ENCODE data around the gene PRICKLE1.

Gene PRICKLE1

DNA sequence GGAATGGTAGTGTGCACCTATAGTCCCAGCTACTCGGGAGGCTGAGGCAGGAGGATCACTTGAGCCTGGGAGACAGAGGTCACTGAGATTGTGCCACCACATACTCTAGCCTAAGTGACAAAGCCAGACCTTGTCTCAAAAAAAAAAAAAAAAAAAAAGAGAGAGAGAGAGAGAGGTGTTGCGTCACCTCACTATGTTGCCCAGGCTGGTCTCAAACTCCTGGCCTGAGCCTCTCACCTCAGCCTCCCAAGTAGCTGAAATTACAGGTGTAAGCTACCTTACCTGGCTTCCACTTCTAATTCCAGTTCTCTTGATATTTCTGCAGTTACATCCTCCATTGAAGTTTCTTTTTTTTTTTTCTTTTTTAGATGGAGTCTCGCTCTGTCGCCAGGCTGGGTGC, 94.3 kb downstream of the PRICKLE1 start:
- no peak for DNase-seq (ENCODE audit: low read depth, low spot score)

DNA sequence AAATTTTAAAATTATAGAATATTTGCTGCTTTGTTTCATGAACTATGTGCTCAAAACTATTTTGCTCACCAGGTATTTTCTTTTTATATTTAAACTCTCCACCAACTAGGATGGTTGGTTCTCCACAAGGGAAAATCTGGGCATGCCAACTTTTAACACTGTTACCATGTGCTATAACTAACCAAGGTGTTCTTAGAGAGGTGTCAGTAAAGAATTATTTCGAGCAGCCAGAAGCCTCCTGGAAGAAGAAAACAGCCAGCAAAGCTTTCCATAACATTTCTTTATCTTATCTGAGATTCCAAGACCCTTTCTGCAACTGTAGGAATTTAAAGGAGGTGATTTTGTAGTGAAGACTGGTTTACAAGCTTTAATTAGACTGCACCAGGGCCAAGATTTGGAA, 97.3 kb downstream of the PRICKLE1 start:
- no peak for DNase-seq (ENCODE audit: low read depth, low spot score)

GRCh38 chr12:42490261-42490842, 99.2 kb downstream of the PRICKLE1 start:
- DNase-seq (ENCODE audit: low read depth, low spot score) = no peak

GRCh38 chr12:42486407-42486806, 103.1 kb downstream of the PRICKLE1 start:
- no peak for DNase-seq (ENCODE audit: low read depth, low spot score)

DNA sequence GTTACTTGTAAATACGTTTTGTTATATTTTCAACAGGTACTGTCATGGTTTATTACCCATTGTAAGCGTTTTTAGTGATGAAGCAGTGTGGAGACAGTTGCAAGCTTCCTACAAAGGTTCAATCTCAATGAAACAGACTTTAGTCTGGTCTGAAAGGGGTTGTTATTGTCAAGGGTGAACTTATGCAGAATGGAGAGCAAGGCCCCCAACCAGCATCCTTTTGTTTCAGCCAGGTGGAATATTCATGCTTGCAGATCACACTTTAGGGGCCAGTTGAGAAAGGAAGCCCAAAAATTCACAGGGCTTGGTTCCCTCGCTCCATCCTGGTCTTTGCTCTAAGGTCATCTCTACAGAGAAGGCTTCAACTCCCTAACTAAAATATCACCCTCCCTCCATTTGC, 103.7 kb downstream of the PRICKLE1 start:
- no peak for DNase-seq (ENCODE audit: low read depth, low spot score)

DNA sequence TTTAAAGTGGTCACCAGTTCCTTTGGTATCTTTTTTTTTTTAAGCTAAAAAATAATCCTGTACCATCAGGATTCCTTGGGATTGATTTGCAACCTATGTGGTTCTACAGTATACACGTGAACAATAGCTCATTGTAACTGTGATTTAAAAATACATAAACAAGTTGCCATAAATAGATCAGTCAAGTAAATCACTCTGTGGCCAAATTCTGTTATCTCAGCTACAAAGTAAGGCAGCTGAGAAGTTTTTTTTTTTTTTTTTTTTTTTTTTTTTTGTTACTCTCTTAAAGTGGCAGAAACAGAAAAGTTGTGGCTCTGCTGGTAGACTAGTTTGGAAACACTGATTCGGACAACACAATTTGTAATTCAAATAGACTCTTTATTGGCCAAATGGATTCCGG, 104.5 kb downstream of the PRICKLE1 start:
- no peak for DNase-seq (ENCODE audit: low read depth, low spot score)

- DNase-seq (ENCODE audit: low read depth, low spot score) = peak; percentile 77
Observed at GRCh38 chr12:42483521-42483790, 106.1 kb downstream of the PRICKLE1 start.

DNA sequence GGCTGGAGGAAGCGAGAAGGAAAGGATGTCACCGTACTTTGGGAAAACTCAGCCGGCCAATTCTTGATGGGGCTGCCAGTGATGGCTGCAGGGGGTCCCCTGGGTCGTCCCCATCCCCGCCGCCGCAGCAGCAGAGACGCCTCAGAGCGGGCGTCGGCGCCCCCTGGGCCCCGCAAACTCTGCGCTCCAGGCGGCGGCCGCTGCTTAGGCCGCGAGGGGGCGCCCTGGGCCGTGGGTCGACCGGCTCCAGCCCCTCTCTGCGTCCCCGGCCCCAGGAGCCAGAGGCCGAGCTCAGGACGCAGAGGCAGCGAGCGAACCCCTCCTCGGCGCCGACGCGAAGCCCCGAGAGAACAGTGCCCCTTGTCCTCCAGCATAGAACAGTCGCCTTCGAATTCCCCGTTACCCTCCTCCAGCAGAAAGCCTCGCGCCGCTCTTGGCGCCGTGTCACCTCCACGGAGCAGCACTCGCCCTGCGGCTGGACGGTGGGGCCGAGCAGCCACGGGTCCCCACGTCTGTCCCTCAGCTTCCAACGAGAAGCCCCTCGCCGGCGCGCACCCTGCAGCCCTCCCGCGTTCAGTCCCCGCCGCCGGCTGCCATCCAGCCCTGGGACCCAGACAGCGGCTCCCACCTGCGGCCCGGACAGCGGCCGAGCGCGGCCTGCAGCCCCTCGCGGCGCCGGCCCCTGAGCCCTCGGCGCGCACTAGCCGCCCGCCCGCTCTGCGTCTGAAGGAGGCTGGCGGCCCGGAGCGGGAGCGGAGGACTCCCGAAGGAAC, 106.6 kb downstream of the PRICKLE1 start:
- peak; percentile 93 for DNase-seq (ENCODE audit: low read depth, low spot score)

GRCh38 chr12:42482041-42482747, 107.4 kb downstream of the PRICKLE1 start:
- peak; percentile 56 for DNase-seq (ENCODE audit: low read depth, low spot score)

DNA sequence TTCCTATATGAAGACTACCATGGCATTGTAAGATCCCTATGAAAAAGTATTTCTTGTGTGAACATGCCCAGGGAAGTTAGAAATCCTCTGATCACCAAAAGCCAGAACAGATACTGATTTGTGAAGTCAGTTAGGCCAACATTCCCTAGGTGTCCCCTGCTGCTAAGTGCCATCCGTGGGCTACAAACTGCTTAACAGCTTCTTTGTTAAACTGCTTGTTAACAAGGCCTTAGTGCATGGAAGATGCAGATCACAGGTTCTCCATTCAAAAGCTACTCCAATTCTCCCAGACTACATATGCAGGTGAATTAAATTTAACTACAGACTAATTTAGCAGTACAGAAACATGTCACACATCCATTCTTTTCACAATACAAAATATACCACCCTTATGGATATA, 108.2 kb downstream of the PRICKLE1 start:
- no peak for DNase-seq (ENCODE audit: low read depth, low spot score)

DNA sequence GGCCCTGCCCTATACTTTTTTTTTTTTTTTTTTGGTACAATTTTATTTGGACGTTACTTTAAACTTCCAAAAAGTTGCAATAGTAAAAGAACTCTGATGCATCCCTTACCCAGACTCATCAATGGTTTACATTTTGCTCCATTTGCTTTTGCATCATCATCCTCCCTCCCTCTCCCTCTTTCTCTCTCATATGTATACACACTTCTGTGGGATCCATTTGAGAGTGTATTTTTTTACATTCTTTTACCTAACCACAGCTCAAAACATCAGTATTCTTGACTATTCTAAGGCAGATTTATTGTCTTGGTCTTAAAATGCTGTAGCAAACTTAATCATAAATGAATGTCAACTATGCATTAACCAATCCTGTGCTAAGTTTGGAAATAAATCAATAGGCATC, 111.6 kb downstream of the PRICKLE1 start:
- no peak for DNase-seq (ENCODE audit: low read depth, low spot score)

- no peak for DNase-seq (ENCODE audit: low read depth, low spot score)
Observed at GRCh38 chr12:42475106-42475505, 114.4 kb downstream of the PRICKLE1 start.

DNA sequence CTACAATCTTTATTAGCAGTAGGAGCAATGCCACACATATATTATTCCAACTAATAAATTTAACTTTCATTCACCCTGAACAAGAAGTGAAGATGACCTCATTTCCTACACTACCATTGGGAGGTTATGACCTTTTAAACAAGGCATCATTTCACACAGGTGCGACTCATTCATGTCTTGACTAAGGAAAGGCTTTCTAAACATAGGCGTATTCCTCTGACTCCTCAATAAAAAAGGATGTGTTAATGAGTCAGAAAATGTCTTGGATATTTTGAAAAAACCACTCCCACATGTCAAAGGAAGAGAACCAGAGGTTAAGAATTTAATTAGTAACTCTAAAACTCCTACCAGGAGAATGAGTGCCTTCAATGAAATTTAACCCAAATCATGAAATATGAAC, 115.2 kb downstream of the PRICKLE1 start:
- DNase-seq (ENCODE audit: low read depth, low spot score) = no peak

GRCh38 chr12:42473561-42473960, 116.0 kb downstream of the PRICKLE1 start:
- no peak for DNase-seq (ENCODE audit: low read depth, low spot score)

GRCh38 chr12:42473130-42473529, 116.4 kb downstream of the PRICKLE1 start:
- no peak for DNase-seq (ENCODE audit: low read depth, low spot score)

DNA sequence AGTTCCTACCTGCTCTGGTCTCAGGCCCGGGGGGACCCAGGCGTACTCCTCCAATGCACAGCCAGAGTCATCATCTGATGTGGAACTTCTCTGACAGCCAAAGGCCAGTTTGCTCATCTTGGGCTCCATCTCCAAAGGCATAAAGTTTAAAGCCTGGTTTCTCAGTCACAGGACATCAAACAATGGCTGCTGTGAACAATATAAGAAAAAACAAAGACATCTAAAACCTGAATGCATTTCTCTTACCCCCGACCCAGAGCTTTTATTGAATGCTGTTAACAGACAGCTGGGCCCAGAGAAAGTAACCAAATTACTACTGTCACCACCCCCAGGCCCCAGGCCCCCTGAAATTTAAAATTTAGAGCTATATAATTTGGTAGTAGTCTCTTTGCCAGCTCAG, 117.2 kb downstream of the PRICKLE1 start:
- no peak for DNase-seq (ENCODE audit: low read depth, low spot score)

GRCh38 chr12:42469355-42470175, 120.0 kb downstream of the PRICKLE1 start:
- DNase-seq (ENCODE audit: low read depth, low spot score) = no peak

DNA sequence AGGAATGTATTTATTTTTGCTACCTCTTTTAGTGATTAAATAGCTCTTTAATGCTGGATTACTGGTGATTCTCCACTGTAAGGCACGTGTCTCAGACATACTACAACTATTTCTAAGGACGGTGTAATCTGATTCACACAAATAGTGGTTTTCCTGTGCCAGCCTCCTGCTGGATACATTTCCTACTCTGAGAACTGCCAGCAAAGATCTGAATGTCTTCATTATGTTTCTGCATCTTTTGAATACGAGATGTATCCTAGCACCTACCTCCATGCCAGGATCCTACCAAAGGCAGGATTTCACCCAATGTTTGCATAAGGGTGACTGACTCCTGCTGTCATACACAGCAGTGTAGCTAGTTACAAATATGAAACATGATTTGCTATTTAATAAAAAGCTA, 120.6 kb downstream of the PRICKLE1 start:
- DNase-seq (ENCODE audit: low read depth, low spot score) = no peak

DNA sequence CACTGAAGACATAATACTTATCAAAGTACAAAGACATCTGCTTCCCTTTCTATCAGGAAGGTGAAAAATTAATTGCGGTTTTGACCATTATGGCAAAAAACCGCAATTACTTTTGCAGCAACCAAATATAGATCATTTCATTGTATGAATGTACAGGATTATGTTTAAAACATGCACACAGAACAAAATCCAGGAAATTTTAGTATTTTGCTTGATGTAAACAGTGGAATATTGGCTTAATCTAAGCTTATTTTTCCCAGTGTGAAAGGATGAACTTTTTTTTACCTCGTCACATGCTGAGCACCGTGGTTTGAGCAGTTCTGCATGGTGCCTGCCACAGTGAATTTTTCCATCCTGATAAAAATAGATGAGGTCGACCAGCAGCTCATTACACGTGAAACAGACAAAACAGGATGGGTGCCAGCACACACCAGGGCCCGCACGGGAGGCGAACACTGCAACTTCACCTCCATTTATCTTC, 121.2 kb downstream of the PRICKLE1 start:
- peak; percentile 56 for DNase-seq (ENCODE audit: low read depth, low spot score)

- no peak for DNase-seq (ENCODE audit: low read depth, low spot score)
Observed at GRCh38 chr12:42463671-42464070, 125.9 kb downstream of the PRICKLE1 start.

DNA sequence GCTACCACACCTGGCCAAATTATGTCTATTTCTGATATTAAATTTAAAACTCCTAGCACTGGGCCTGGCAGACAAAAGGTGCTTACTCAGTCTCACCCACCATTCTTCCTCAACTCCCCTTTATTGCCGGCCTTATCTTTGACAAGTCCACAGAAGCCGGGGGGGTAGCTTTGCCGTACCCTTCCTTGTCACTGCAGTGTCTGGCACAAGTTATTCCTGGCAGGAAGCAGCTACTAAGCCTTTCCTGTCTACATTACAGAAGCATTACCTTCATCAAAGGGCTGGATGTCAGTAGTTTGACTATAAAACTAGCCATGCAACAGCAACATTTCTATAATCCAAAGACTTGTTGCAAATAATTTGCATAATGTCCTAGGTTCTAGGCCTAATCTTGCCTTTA, 127.1 kb downstream of the PRICKLE1 start:
- no peak for DNase-seq (ENCODE audit: low read depth, low spot score)

DNA sequence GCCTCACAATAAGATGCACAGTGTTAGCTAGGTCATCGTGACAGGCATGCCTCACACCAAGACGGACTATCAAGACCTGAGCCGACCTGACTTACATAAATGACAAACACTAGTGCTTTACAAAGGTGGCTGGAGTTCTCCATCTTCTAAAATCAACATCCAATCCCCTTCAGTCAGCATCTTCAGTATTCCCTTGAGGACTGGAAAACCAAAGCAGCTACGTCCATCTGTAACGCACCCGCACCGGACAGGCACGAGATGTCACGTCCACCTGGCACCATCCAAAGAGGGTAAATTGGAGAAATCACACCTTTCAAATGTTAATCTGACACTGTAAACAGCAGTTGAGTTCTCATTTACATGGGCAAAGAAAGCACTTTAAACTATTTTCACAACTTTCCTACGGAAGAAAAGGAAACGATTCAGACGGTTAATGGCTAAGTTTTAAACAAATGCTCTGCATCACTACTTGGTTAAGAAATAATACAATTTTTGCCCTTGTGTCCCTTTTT, 130.2 kb downstream of the PRICKLE1 start:
- DNase-seq (ENCODE audit: low read depth, low spot score) = no peak

Measured in astrocyte of the hippocampus (primary cell).